Muscle layer of duodenum (tissue), 2 donors: Measurements from ENCODE around the gene BEST4.
"Not testable (repeated sequence)": the region's sequence is repeated elsewhere in the genome, so short reads cannot be mapped to it uniquely, and the experiment has no call there.

Source experiments
- H3K27ac ChIP-seq: one replicate; pipeline ENCODE4 v1.7.0; 2013; ENCODE audit warnings: mild to moderate bottlenecking, low read length
- H3K27me3 ChIP-seq: one replicate; pipeline ENCODE4 v1.7.0; 2013; ENCODE audit warnings: low read depth, mild to moderate bottlenecking, control low read depth, low read length
- H3K36me3 ChIP-seq, 2 donors: one replicate each; pipeline ENCODE4 v1.7.0; 2013; ENCODE audit warnings: low read length in 2 of 2, control low read depth in 1 of 2, mild to moderate bottlenecking in 1 of 2; ENCODE audit not compliant: insufficient read depth in 2 of 2, control insufficient read depth in 1 of 2
- H3K4me1 ChIP-seq, 2 donors: one replicate each; pipeline ENCODE4 v1.7.0; 2013; ENCODE audit warnings: low read length in 2 of 2, mild to moderate bottlenecking in 2 of 2, control low read depth in 1 of 2, moderate library complexity in 1 of 2; ENCODE audit not compliant: insufficient read depth in 2 of 2, control insufficient read depth in 1 of 2
- H3K4me3 ChIP-seq, 2 donors: one replicate each; pipeline ENCODE4 v1.7.0; 2013; ENCODE audit warnings: low read length in 2 of 2, low read depth in 1 of 2, mild to moderate bottlenecking in 1 of 2
- H3K9me3 ChIP-seq, 2 donors: one replicate each; pipeline ENCODE4 v1.7.0; 2013; ENCODE audit warnings: low read length in 2 of 2, control low read depth in 1 of 2, mild to moderate bottlenecking in 1 of 2; ENCODE audit not compliant: control insufficient read depth in 1 of 2
- donor health status: healthy.

BEST4 gene

DNA sequence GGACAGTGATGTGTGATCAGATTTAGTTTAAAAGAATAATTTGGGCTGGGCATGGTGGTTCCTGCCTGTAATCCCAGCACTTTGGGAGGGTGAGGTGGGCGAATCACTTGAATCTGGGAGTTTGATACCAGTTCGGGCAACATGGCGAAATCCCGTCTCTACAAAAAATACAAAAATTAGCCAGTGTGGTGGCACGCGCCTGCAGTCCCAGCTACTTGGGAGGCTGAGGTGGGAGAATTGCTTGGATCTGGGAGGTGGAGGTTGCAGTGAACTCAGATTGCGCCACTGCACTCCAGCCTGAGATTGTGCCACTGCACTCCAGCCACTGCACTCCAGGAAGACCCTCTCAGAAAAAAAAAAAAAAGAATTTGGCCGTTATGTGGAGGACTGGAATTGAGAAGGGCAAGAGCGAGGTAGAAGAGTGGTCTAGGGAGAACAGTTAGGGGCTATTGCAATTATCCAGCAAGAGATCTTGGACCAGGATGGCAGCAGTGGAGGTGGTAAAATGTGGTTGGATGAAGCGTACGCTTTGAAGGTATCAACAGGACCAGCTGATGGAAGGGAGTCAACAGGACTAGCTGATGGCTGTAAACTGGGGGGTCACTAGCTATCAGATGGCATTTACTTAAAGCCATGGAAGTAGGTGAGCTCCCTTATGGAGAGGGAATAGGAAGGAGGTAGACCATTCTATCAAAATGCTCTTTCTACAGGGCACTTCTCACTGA lies 30.0 kb upstream of the BEST4 start:
- no peak overlapping the region for H3K4me3 ChIP-seq
- no peaks in the 10 kb centered on the region for H3K9me3 ChIP-seq
- peaks cover 3 to 4% of the 10 kb centered on the region in 2 donors for H3K36me3 ChIP-seq
- peaks cover 3 to 24% of the 10 kb centered on the region in 2 donors for H3K4me1 ChIP-seq
- no peaks in the 10 kb centered on the region for H3K27me3 ChIP-seq
- no peak overlapping the region for H3K27ac ChIP-seq

DNA sequence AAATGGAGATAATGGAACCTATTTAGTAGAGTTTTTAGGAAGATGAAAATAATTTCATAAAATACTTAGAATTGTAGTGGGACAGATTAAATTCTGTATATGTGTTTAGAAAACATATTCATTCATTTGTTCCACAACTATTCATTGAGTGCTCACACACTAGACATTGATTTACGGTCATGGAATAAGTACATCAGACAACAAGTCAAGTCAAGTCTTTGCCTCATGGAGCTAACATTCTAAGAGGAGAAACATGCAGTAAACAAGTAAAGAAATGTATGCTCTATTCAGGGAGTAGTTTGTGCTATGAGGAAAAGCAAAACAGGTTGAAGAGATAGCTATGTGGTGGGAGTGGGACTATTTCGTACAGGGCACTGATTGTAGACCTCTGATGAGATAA lies 29.3 kb upstream of the BEST4 start:
- Histone ChIP-seq H3K4me3 (no peak overlapping the region), H3K27me3 (no peaks in the 10 kb centered on the region), H3K4me1 (peaks cover 3 to 28% of the 10 kb centered on the region in 2 donors), H3K36me3 (peaks cover 3 to 4% of the 10 kb centered on the region in 2 donors), H3K27ac (no peak overlapping the region), H3K9me3 (no peaks in the 10 kb centered on the region)

DNA sequence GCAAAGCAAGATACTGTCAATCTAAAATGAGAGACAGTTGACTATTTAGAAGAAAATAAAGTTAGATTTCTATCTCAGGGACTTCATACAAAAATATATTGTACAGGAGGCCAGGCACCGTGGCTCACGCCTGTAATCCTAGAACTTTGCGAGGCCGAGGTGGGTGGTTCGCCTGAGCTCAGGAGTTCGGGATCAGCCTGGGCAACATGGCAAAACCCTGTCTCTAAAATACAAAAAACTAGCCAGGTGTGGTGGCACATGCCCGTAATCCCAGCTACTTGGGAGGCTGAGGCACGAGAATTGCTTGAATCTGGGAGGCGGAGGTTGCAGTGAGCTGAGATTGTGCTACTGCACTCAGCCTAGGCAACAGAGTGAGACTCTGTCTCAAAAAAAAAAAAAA lies 28.0 kb upstream of the BEST4 start:
- not testable (repeated sequence) for H3K4me3 ChIP-seq, H3K27ac ChIP-seq, H3K36me3 ChIP-seq, H3K9me3 ChIP-seq, H3K27me3 ChIP-seq
- H3K4me1 ChIP-seq, result peaks cover 3 to 35% of the 10 kb centered on the region in 2 donors

DNA sequence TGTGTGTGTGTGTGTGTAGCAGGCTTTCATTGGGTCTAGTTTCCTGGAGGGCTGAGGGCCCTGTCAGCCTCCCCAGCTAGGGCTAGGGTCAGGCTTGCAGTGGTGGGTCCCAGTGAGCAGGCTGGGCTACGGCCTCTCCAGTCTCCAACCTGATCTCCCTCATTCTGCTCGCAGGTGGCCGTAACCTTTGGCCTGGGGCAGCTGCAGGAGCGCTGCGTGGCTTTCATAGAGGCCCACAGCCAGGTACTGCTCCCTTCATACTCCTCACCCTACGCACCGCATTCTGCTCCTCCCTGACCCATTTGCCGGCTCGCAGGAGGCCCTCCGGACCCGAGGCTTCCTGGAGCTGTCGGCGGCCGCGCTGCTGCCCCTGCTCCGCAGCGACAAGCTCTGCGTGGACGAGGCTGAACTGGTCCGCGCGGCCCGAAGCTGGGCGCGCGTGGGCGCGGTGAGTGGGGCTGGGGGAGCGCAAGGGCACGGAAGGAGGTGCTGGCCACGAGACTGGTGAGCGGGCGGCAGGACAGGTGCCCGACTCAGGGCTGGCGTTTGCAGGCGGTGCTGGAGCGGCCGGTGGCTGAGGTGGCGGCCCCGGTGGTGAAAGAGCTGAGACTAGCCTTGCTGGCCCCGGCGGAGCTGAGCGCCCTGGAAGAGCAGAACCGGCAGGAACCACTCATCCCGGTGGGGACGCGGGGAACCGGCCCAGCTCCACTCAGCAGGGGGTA lies 25.0 kb upstream of the BEST4 start:
- Histone ChIP-seq H3K4me1 (peaks cover 24 to 56% of the 10 kb centered on the region in 2 donors), H3K36me3 (peaks cover 4 to 9% of the 10 kb centered on the region in 2 donors), H3K27ac (no peak overlapping the region), H3K4me3 (peak overlapping the region; percentile 50 to 73), H3K27me3 (no peaks in the 10 kb centered on the region), H3K9me3 (no peaks in the 10 kb centered on the region)

DNA sequence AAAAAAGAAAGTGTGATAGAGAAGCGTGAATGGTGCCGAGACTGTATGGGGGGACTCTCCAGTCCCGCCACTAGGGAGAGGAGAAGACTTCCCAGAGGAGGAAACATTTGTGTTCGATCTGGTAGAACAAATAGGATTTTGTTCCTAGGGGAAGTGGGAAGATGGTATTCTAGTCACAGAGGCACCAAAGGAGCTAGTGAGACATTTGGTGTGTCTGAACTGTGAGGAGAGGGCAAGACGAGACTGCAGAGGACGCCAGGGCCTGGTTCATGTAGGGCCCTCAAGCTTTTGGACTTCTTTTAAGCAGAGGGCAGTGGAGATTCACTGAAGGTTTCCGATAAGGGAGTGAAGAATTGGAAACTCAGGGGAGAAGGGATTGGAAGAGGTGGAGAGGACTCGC lies 23.3 kb upstream of the BEST4 start:
- Histone ChIP-seq H3K4me3 (no peak overlapping the region), H3K4me1 (peaks cover 40 to 67% of the 10 kb centered on the region in 2 donors), H3K27me3 (no peaks in the 10 kb centered on the region), H3K27ac (peak overlapping the region; percentile 33), H3K36me3 (peaks cover 8 to 21% of the 10 kb centered on the region in 2 donors), H3K9me3 (no peaks in the 10 kb centered on the region)

DNA sequence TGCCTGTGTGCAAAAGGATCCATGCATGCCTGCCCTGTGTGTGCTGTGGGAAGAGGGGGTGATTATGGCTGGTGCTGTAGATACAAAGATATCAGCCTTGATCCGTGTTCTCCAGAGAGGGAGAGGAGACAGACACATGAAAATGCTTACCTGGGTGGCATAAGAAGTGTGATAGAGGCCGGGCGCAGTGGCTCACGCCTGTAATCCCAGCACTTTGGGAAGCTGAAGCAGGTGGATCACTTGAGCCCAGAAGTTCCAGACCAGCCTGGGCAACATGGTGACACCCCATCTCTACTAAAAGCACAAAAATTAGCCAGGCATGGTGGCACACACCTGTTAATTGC lies 22.8 kb upstream of the BEST4 start:
- Histone ChIP-seq H3K36me3 (peaks cover 9 to 26% of the 10 kb centered on the region in 2 donors), H3K4me1 (peaks cover 40 to 72% of the 10 kb centered on the region in 2 donors), H3K27ac (peak overlapping the region; percentile 100)
- H3K27me3 ChIP-seq, H3K9me3 ChIP-seq, H3K4me3 ChIP-seq: not testable (repeated sequence)

GRCh38 chr1:44810101-44810761 lies 22.3 kb upstream of the BEST4 start:
- no peaks in the 10 kb centered on the region for H3K9me3 ChIP-seq
- peak overlapping the region in 1 of 2 donors; percentile 55 for H3K4me3 ChIP-seq
- peaks cover 12 to 31% of the 10 kb centered on the region in 2 donors for H3K36me3 ChIP-seq
- no peaks in the 10 kb centered on the region for H3K27me3 ChIP-seq
- peak overlapping the region; percentile 100 for H3K27ac ChIP-seq
- H3K4me1 ChIP-seq, result peaks cover 40 to 77% of the 10 kb centered on the region in 2 donors

- Histone ChIP-seq H3K36me3 (peaks cover 16 to 40% of the 10 kb centered on the region in 2 donors), H3K27me3 (no peaks in the 10 kb centered on the region), H3K4me3 (peak overlapping the region; percentile 37 to 55), H3K27ac (peak overlapping the region; percentile 100), H3K4me1 (peaks cover 40 to 74% of the 10 kb centered on the region in 2 donors), H3K9me3 (no peaks in the 10 kb centered on the region)
These were observed 21.3 kb upstream of the BEST4 start for GRCh38 chr1:44808938-44809917.

DNA sequence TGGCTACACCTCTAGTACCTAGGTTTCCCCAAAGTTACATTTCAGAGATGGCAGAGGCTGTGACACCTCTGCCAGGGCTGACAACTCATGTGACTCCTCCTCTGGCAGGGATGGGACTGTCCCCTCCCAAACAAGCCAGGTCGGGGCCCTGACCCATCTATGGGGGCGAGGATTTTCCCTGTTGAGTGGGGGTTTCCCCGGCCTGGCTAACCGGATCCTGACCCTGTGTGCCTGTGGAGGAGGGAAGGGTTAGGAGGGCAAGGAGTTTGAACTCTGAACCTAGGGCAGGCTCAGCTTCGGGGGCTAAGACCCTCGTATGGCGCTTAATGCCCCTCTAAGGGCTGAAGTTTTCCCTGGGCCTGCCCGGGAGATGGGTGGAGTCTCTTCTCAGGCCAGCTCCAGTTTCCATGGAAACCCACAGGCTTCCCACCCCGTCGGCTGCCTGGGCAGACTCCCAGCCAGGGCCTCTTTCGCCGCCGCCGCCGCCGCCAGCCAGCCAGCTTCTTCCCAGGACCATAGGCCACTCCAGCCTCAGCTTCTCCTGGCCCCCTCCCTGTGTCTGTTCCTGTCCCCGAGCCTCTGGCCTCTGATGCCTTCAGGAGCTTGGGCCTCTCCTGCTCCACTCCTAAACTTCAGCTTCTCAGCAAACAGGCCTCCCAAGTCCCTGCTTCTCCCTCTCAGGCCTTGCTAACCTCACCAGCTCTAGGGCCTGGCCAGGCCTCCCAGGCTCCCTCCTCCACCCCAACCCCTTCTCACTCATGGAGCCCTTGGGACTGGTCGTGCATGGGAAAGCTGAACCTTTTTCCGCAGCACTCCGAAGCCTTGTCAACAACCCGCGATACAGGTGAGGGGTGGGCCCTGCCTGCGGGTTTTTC lies 20.3 kb upstream of the BEST4 start, which contains the start of gene BTBD19:
Gene BTBD19, plus strand, starts transcription at position 461 of the 875 bp plus-strand sequence. Its CDS starts 298 bp downstream, at position 759.
- no peaks in the 10 kb centered on the region for H3K9me3 ChIP-seq
- H3K36me3 ChIP-seq, result peaks cover 21 to 49% of the 10 kb centered on the region in 2 donors
- no peaks in the 10 kb centered on the region for H3K27me3 ChIP-seq
- peak within 1 kb of the TSS; percentile 100 for H3K27ac ChIP-seq
- peak within 1 kb of the TSS; percentile 37 to 55 for H3K4me3 ChIP-seq
- H3K4me1 ChIP-seq, result peaks cover 40 to 71% of the 10 kb centered on the region in 2 donors
